Body of pancreas (tissue), 4 donors: Measurements from ENCODE around the gene AMER2. TPM values are rescaled to one million over a fixed set of nuclear protein-coding genes. Genes with fewer than 3 reads are reported as not detected.

Experiments used
- ATAC-seq: fragments of 150-250 bp; one replicate; pipeline ENCODE4 v1.9.1; 2016
- DNase-seq, 4 donors: peaks; one replicate each; pipeline ENCODE4 v3.0.0-alpha.2; 2019
- H3K27ac ChIP-seq, 4 donors: fragments of 200-600 bp; sonication (generic); 1 replicate in 3 of 4; 2 replicates in 1 of 4; pipeline versions ENCODE4 v1.5.1 to v1.6.1; 2016 to 2019; ENCODE audit warnings: mild to moderate bottlenecking in 1 of 4, mixed read lengths in 1 of 4, moderate library complexity in 1 of 4
- H3K27me3 ChIP-seq, 2 donors: fragments of 200-600 bp; sonication (generic); one replicate each; pipeline ENCODE4 v1.6.0; 2016; ENCODE audit warnings: mild to moderate bottlenecking in 1 of 2
- H3K36me3 ChIP-seq, 2 donors: fragments of 200-600 bp; sonication (generic); replicated peaks in 1 of 2; 2 replicates each; pipeline ENCODE4 v1.5.1; 2016; ENCODE audit warnings: low read depth in 2 of 2; ENCODE audit not compliant: insufficient read depth in 1 of 2
- H3K4me1 ChIP-seq: fragments of 200-600 bp; sonication (generic); one replicate; pipeline ENCODE4 v1.6.0; 2016
- H3K4me3 ChIP-seq, 2 donors: fragments of 200-600 bp; sonication (generic); 1 replicate in 1 of 2; 2 replicates in 1 of 2; pipeline ENCODE4 v1.5.1; 2016 to 2019
- H3K9me3 ChIP-seq, 3 donors: fragments of 200-600 bp; sonication (generic); 1 replicate in 2 of 3; 2 replicates in 1 of 3; pipeline ENCODE4 v1.5.1; 2016
- POLR2A ChIP-seq, 3 donors: fragments of 450-650 bp; IDR thresholded peaks; one replicate each; pipeline ENCODE4 v1.6.1; 2016; ENCODE audit warnings: antibody characterized with exemption in 3 of 3, mild to moderate bottlenecking in 2 of 3
- WGBS, 2 donors: methylation state at CpG; one replicate each; pipeline ENCODE4 v1.1.5; 2017; 5-methylcytosine and 5-hydroxymethylcytosine counted together
- intact Hi-C: fragments of 100-400 bp; cut with DNase I; formaldehyde crosslinking; loops from one replicate; pipeline ENCODE4 v1.15.1; 2023
- total RNA-seq, 2 donors: library from RNA; depleted of rRNA; stranded (reverse); fragments of >200 nt; gene quantifications; one replicate each; pipeline ENCODE4 v1.1.0, GENCODE V29; 2016
- TF ChIP-seq, protein P1 (sequence below), 7 experiments: fragments of 450-650 bp in 4 of 7; fragments of 200-600 bp in 3 of 7; sonication (generic) in 3 of 7; IDR thresholded peaks; one replicate each; pipeline ENCODE4 v1.5.1; 2016 to 2019; ENCODE audit warnings: antibody characterized with exemption in 7 of 7

The AMER2 gene
- total RNA-seq, 2 donors from 2014 or later = not detected

DNA sequence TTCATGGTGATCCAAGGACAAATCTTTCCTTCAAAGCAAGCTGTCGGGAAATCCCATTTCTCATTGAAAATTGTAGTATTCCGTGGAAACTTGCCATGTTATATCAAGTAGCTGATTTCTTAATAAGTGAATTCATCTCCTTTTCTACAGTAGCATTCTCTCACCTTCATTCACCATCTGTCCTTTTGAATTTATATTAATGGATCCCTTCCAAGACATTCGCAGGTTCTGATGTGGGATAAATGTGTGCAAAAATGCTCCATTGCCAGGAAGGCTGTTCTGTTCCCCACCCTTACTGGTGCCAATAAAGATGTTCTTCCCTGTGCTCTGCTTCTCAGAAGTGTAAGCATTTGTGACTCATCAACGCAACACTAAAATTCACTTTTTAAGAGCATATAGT lies 36.2 kb downstream of the AMER2 start:
- TF ChIP-seq POLR2A (IDR thresholded peaks at IDR 0.05) = no peak
- TF ChIP-seq, protein P1, sequence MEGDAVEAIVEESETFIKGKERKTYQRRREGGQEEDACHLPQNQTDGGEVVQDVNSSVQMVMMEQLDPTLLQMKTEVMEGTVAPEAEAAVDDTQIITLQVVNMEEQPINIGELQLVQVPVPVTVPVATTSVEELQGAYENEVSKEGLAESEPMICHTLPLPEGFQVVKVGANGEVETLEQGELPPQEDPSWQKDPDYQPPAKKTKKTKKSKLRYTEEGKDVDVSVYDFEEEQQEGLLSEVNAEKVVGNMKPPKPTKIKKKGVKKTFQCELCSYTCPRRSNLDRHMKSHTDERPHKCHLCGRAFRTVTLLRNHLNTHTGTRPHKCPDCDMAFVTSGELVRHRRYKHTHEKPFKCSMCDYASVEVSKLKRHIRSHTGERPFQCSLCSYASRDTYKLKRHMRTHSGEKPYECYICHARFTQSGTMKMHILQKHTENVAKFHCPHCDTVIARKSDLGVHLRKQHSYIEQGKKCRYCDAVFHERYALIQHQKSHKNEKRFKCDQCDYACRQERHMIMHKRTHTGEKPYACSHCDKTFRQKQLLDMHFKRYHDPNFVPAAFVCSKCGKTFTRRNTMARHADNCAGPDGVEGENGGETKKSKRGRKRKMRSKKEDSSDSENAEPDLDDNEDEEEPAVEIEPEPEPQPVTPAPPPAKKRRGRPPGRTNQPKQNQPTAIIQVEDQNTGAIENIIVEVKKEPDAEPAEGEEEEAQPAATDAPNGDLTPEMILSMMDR (IDR thresholded peaks at IDR 0.05) = no peak
- Histone ChIP-seq H3K4me1 (no peaks in the 10 kb centered on the region), H3K36me3 (no peaks in the 10 kb centered on the region), H3K27me3 (no peaks in the 10 kb centered on the region), H3K4me3 (no peak overlapping the region), H3K9me3 (no peaks in the 10 kb centered on the region), H3K27ac (no peak overlapping the region)
- no peak for ATAC-seq
- intact Hi-C loops = no loop called here
- 69 to 79% methylated on average over 4 of the region's 4 CpGs for WGBS, 2 donors
- DNase-seq = no peak

DNA sequence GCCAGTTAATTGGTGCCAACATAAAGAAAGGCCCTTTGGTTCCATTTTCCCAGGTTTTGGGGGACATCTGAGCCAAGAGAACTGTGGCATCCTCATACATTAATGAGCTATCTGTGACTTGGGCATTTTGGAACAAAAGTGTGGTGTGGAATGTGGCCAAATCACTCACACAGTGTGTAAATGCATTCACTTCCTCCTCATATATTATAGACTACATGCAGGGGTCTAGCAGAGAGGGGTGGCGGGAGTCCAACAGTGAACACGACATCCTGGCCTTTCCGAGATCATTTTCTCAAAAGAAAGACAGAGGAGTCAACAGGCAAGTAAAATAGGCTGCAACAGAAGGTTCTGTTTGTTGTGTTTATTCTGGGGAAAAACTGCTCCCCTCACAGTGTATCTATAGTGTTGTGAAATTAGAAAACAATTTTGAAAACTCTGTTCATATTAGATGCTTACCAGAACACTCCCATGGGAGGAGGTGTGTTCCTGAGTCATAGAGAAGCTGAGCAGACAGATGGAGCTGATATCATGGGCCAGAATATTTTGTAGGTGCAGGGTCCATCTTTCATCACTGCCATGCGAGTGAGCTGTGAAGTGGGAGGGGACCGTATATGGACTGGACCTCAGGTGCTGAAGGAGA lies 39.2 kb downstream of the AMER2 start:
- DNase-seq (no peak), ATAC-seq (no peak)
- no peaks in the 10 kb centered on the region for H3K36me3 ChIP-seq
- no peak overlapping the region for H3K4me3 ChIP-seq
- TF ChIP-seq, protein P1 (IDR thresholded peaks at IDR 0.05) = no peak
- TF ChIP-seq POLR2A (IDR thresholded peaks at IDR 0.05) = no peak
- no peaks in the 10 kb centered on the region for H3K27me3 ChIP-seq
- H3K27ac ChIP-seq = no peak overlapping the region
- WGBS, 2 donors = 54 to 76% methylated on average over 5 of the region's 5 CpGs
- no peaks in the 10 kb centered on the region for H3K9me3 ChIP-seq
- no peaks in the 10 kb centered on the region for H3K4me1 ChIP-seq
- intact Hi-C loops = no loop called here

DNA sequence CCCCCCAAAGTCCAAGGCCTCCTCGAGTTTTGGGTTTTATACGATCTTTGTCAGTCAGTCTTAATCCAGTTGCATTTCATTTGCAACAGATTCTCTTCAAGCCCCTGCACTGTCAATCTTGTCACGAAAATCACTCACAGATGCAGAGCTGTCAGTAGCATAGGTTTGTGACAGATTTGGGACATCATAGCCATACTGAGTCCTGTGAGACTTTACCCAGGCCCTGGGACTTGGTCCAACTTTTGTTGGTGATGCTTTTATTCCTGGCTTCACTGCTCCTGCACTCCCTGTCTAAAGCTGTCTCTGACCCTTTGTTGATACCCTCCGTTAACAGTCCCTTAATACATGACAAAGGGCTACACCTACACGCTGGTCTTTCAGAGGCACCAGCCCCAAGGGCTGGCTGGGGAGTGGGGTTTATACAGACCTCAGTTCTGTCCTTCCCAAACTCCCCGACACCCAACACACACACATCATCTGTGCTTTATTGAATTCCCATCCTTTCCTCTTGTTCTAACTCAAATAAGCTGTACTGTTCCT lies 40.1 kb downstream of the AMER2 start:
- Histone ChIP-seq H3K27ac (no peak overlapping the region), H3K36me3 (no peaks in the 10 kb centered on the region), H3K4me1 (no peaks in the 10 kb centered on the region), H3K27me3 (no peaks in the 10 kb centered on the region), H3K4me3 (no peak overlapping the region), H3K9me3 (no peaks in the 10 kb centered on the region)
- no peak for TF ChIP-seq POLR2A (IDR thresholded peaks at IDR 0.05)
- TF ChIP-seq, protein P1 (IDR thresholded peaks at IDR 0.05) = no peak
- ATAC-seq (no peak), DNase-seq (no peak)
- WGBS, 2 donors = 39 to 50% methylated on average over 6 of the region's 6 CpGs
- intact Hi-C loops = no loop called here

DNA sequence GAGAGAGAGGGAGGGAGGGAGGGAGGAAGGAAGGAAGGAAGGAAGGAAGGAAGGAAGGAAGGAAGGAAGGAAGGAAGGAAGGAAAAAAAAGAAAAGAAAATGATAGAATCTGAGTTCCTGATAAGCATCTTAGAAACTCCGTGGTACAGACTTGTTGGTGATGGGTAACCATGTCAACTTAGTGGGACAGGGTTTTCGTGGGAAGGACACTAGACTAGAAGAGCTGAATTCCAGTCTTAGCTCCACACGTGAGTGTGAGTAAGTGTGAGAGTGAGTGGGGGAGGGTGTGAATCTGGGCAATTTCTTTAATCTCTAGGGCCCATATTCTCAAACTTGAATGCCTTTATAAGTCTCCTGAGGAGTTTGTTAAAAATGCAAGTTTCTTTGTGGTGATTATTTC lies 41.1 kb downstream of the AMER2 start:
- no peak for DNase-seq
- WGBS, 2 donors = 40 to 47% methylated on average over 3 of the region's 3 CpGs

More for the DNA sequence above, 41.1 kb downstream of the AMER2 start:
- Histone ChIP-seq H3K4me1 (no peaks in the 10 kb centered on the region), H3K36me3 (no peaks in the 10 kb centered on the region), H3K4me3 (no peak overlapping the region), H3K9me3 (no peaks in the 10 kb centered on the region), H3K27ac (no peak overlapping the region), H3K27me3 (no peaks in the 10 kb centered on the region)
- ATAC-seq = no peak
- TF ChIP-seq POLR2A (IDR thresholded peaks at IDR 0.05) = no peak
- TF ChIP-seq, protein P1 (IDR thresholded peaks at IDR 0.05) = no peak
- intact Hi-C loops = no loop called here
